GM21717 (cell line): ENCODE measurements around the gene CD48.

Experiments used
- ATAC-seq: cut with Tn5 transposase; IDR thresholded peaks from one replicate; pipeline ENCODE4 v1.9.1; 2021; ENCODE audit warnings: mild to moderate bottlenecking, moderate library complexity; ENCODE audit not compliant: unreplicated experiment

CD48 gene

DNA sequence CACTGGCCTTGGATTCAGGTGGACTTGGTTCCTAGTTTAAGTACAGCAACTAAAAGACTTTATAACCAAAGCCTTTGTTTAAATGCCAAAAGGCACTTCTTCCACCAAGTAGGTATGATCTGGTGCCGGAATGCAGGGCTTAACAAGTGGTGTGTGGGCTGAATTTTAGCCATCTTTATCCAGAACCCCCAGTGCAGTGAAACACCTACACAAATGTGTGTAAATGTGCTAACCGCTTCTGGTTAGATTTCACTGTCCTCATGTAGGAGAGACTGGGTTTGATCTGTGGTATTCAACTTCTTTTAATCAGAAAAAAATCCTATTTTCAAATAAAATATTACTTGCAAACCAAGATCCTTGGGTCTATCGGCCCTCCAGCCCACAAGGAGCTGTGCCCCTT lies 75.1 kb downstream of the CD48 start:
- no peak for ATAC-seq

DNA sequence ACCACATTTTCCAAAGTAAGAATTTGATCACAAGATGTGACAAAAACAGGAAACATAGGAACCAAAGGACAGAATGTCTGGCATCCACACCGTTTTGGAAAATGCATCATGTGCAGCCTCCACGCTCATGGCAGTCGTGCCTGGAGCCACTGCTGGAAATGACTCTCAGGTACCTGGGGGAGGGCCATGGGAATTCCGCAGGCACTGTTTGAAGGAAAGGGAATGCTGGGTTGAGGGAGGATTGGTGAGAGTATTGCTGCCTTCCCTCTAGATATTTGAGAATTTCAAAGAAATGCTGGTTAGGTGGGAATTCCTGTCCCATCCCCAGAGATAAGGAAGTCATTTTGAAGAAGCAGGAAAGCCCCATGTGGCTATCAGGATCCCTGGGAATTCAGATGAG lies 75.5 kb downstream of the CD48 start:
- ATAC-seq = no peak

DNA sequence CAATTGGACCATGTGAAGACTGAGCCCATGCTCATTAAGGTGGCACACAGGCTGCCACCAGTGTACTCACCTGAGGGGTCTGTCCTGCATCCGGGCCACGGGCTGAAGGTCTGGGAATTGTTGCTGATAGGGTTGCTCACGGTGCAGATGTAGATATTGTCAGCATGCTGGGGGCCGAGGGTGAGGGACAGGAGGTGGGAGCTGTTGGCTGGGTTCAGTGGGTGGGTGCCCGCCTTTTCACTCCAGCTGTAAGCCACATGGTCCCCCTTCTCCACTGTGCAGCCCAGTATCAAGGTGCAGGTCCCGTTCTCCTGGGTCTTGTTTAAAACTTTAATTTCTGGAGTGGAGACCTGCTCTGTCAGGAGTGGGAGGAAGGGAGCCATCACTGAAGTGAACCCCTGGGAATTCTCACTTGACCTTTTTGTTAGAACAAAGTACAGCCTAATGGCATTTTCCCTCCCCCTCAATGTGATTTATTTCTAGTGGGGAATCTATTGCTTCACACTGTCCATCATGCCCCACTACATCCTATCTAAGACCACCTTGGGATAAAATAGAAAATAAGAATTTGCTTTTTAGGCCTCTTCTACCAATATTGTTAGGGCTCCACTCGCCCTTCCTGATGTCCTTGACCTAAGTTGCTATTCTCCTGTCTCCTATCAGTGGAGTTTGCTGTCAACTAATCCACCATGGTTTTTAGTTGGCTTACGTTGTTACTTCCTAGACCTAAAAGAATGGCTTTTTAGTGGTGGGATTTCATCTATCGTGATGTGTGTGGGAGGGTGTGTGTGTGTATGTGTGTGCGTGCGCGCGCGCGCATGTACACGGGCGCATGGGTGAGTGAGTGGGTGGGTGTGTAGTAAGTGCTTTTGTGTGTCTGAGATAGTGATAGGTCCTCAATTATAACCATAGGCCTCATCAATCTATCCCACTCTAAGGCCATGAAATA lies 76.8 kb downstream of the CD48 start:
- ATAC-seq = no peak

DNA sequence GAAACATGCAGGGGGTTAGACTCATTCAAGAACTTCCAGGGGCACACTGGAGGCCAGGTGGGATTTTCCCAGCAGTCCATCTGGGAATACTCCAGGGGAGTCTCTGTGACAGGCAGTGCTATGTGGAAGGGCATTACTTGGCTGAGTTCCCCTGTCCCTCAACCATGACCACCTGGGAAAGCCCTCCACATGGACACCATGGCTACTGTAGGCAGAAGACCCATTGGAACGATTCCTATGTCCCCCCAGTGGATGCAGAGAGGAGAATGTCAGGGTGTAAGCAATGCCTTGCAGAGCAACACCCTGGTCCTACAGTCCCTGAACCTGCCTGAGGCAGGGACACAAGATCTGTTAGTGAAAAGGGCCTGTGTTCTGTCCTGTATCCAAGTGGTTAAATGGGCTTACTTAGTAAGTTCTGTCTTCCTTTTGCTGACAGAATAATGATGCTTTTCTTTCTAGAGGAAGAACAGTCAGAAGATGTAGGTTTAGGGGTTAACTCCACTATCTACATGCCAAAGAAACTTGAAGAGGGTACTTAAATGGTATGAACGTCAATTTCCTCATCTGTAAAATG lies 78.2 kb downstream of the CD48 start:
- ATAC-seq = no peak

DNA sequence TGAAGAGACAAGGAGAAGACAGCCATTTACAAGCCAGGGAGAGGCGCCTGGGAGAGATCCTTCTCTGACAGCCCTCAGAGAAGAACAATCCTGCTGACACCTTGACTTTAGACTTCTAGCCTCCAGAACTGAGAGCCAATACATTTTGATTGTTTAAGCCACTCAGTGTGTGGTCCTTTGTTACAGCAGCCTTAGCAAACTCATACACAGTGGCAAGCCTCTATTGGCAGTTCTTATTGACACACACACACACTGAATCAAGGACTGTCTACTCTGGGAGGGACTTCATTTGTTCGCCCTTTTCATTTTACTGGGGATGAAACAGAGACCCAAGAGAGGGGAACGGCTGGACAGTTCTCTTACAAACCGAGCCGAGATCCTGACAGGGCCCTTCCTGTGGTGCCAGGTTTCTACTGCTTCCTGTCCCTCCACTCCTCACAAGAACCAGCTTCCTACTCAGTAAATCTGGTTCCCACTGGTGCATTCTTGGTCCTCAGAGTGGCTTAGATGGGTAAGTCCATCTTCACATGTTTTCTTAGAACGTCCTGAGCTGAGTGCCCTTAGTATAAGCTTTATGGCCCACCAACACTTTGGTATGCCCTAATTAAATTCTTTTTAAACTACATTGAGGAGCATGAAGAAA lies 79.5 kb downstream of the CD48 start:
- ATAC-seq = no peak

DNA sequence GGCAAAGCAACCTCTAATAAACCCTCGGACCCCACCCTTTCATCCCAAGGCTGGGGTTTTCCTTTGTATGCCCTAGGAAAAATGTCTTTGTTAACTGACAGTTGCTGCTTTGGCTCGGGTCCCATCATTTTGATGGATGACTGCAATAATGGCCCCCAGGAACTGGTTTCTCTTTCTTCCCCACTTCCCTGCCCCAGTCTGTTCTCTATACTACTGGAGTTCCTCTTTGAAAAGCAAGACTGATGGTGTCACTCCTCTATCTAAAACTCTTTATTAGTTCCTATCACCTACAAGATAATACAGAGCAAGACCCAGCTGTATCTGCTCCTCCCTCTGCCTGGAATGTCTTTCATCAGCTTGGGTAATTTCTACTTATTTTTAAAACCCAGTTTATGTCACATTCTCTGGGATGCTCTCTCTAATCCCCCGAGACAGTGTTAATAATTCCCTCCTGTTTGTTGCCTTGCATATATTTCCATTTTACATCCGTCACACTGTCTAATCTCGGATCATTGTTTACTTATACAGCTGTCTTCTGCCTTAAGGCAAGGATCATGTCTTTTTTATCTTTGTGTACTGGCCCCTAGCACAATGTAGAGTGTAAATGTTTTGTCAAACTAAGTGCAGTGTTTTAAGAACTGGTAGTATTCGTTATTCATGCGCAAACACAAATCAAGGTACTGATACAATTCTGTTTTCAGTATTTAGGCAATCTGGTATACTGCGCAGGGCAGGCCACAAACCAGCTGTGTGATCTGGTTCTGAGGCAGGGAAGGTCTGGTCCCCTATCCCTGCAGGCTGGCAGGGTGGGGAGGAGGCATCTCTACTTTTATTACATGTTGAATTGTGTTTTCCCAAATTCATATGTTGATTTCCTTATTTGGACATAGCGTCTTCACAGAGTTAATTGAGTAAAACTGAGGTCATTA lies 80.8 kb downstream of the CD48 start:
- ATAC-seq = no peak

DNA sequence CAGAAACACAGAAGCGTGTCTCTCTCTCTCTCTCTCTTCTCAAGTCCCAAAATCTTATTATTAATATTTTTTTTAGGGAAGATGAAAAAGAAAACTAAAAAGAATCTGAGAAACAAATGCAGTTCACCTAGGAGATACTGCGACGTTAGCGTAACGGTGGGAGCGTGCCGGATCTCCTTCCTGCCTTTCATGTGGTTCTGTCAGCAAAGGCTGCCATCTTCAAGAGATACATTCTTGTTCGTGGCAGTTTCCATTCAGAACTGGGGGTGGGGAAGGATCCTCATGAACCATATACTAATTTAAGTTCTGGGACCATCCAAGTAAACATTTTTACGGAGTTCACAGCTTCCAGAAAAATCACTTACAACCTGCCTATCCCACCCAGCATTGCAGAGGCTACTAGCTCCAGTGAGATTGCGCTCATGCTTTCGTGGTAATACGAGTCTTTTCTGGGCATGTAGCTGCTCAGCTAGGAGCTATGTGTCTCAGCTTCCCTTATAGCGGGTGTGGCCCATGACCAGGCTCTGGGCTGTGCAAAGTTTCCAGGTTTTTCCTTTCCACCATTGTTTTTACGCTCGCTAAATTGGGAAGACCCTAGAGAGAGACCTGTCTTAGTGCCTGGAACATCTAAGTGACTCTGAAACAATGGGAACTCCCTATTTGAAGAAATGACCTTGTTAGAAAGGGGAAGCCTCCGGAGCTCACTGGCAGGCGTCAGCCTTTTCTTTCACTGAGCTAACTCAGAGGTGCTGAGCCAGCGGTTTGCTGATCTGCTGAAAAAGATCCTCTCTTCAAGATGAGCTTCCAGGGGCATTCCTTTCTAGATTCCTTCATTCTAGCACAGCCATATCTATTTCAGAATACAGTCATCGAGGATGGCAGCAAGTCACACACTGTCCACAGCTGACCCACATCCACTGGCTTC lies 82.1 kb downstream of the CD48 start:
- no peak for ATAC-seq

DNA sequence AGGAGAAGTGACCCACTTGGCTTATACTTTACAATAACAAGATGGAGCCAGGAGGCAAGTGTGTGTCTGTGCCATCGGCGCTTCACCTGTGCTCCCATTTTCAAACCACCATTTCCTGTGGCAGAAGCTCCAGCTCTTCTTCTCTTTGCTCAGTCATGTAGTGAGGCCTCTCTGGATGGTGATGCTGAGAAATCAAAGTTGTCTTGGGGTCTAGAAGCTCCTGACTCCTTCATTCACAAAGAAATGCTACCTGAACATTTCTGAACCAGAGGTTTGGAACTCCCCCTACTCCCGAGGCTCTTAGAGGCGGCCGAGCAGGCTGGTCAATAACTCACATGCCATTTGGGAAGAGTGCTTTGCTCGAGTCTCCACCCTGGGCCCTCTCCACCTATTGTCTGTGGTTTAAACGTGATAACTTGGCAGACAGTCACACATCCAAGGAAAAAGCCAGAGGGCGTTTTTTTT lies 82.8 kb downstream of the CD48 start:
- no peak for ATAC-seq
